Measurements from ENCODE around the gene XRCC1.
"Not testable (repeated sequence)": the region's sequence is repeated elsewhere in the genome, so short reads cannot be mapped to it uniquely, and the experiment has no call there.

Gene XRCC1

DNA sequence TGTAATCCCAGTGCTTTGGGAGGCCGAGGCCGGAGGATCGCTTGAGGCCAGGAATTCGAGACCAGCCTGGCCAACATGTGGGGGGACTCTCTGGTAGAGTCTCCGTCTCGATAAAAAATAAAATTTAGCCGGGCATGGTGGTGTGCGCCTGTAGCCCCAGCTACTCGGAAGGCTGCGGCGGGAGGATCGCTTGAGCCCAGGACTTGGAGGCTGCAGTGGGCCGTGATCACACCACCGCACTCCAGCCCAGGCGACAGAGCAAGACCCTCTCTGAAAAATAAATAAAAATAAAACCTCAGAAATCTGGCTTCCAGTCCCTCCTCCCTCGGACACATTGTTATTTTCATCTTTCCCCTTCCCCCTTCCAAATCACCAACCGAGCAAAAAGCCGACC, 20.3 kb upstream of the XRCC1 start:
- no peaks in the 10 kb centered on the region for H3K9me3 Mint-ChIP-seq
- no peaks in the 10 kb centered on the region for H3K27me3 Mint-ChIP-seq
- peak overlapping the region; percentile 90 for H3K4me3 Mint-ChIP-seq
- peaks cover 81% of the 10 kb centered on the region for H3K36me3 Mint-ChIP-seq (ENCODE audit: low read depth)
- intact Hi-C loops (cut with micrococcal nuclease) = loop anchor here (5.0 to 10.0 kb wide), 2 partner anchors 33 to 151 kb away; no protein-coding TSS in a partner anchor
- H3K4me1 Mint-ChIP-seq (ENCODE audit: low read depth) = peaks cover 47% of the 10 kb centered on the region
- H3K27ac Mint-ChIP-seq = peak overlapping the region; percentile 98

DNA sequence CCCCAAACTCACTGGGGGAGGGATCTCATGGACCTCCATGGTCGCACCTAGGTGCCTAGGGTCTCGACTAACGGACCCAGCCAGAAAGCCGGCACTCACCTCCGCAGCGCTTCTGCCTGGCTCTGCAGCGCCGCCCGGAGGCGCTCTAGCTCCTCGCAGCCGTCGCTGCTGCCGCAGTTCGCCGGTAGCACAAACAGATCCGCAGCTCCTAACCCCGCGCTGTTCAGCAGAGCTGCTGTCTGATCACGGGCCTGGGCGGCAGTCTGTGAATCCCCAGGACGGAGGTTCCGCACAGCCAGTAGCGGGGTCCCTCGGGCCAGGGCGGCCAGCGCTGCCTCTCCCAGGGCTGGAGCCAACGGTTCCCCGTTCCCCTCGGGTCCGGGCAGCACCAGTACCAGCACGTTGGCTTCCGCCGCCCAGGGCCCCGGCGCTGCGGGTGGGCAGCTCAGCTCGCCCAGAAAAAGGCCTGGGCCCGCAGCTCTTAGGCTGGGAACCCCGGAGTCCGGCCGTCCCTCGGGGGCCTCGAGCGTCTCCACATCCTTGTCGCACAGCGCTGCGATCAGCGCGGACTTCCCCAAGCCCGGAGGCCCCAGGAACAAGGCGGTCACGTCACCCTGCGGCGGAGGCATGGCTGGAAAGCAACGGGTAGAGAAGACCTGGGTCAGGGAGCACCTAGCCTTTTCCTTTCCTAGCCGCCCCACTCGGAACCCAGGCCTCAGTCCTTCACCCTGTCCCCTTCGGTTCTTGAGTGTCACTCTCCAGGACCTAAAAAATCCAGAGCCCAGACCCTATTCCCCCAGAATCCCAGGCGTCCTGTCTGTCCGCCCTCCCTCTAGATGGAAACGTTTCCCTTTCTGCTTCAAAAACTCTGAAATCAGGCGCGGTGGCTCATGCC, 19.6 kb upstream of the XRCC1 start:
- Mint-ChIP-seq H3K27ac (peak overlapping the region; percentile 98), H3K9me3 (no peaks in the 10 kb centered on the region), H3K4me3 (peak overlapping the region; percentile 90), H3K4me1 (ENCODE audit: low read depth) (peaks cover 52% of the 10 kb centered on the region), H3K36me3 (ENCODE audit: low read depth) (peaks cover 80% of the 10 kb centered on the region), H3K27me3 (no peaks in the 10 kb centered on the region)
- intact Hi-C loops (cut with micrococcal nuclease) = loop anchor here (5.0 to 10.0 kb wide), 2 partner anchors 33 to 150 kb away; no protein-coding TSS in a partner anchor

GRCh38 chr19:43594081-43594697, 18.9 kb upstream of the XRCC1 start:
- peaks cover 80% of the 10 kb centered on the region for H3K36me3 Mint-ChIP-seq (ENCODE audit: low read depth)
- H3K27me3 Mint-ChIP-seq = no peaks in the 10 kb centered on the region
- intact Hi-C loops (cut with micrococcal nuclease) = loop anchor here (10.0 kb wide), 1 partner anchor 149 kb away; no protein-coding TSS in a partner anchor
- no peaks in the 10 kb centered on the region for H3K9me3 Mint-ChIP-seq
- peak overlapping the region; percentile 50 for H3K4me3 Mint-ChIP-seq
- H3K4me1 Mint-ChIP-seq (ENCODE audit: low read depth) = peaks cover 52% of the 10 kb centered on the region
- H3K27ac Mint-ChIP-seq = peak overlapping the region; percentile 98

DNA sequence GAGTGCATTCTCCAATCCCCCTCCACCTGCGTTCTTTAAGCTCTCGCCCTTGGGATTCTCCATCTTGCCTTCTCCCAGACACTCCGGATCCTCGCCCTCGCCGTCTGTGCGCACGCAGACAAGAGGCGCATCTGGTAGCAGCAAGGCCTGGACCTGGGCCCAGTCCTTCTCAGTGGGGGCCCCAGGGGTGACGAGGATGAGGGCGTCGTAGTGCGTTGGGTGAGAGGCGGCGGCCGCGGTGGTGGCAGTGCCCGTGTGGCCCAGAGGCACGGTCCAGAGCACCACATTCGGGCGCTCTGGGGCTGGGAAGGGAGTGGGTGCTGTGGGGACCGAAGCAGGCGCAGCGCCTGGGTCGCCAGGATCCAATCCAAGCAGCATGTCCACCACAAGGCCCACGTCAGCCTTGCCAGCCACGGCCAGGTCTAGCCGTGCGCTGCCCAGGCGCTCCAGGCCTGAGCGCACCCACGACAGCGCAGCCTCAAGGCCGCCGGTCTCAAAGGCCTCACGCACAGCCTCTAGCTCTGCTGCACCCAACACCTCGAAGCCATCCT, 17.5 kb upstream of the XRCC1 start:
- Mint-ChIP-seq H3K27me3 (no peaks in the 10 kb centered on the region), H3K27ac (no peak overlapping the region), H3K4me1 (ENCODE audit: low read depth) (peaks cover 39% of the 10 kb centered on the region), H3K4me3 (no peak overlapping the region), H3K9me3 (no peaks in the 10 kb centered on the region), H3K36me3 (ENCODE audit: low read depth) (peaks cover 78% of the 10 kb centered on the region)
- intact Hi-C loops (cut with micrococcal nuclease) = loop anchor here (10.0 kb wide), 1 partner anchor 148 kb away; no protein-coding TSS in a partner anchor

DNA sequence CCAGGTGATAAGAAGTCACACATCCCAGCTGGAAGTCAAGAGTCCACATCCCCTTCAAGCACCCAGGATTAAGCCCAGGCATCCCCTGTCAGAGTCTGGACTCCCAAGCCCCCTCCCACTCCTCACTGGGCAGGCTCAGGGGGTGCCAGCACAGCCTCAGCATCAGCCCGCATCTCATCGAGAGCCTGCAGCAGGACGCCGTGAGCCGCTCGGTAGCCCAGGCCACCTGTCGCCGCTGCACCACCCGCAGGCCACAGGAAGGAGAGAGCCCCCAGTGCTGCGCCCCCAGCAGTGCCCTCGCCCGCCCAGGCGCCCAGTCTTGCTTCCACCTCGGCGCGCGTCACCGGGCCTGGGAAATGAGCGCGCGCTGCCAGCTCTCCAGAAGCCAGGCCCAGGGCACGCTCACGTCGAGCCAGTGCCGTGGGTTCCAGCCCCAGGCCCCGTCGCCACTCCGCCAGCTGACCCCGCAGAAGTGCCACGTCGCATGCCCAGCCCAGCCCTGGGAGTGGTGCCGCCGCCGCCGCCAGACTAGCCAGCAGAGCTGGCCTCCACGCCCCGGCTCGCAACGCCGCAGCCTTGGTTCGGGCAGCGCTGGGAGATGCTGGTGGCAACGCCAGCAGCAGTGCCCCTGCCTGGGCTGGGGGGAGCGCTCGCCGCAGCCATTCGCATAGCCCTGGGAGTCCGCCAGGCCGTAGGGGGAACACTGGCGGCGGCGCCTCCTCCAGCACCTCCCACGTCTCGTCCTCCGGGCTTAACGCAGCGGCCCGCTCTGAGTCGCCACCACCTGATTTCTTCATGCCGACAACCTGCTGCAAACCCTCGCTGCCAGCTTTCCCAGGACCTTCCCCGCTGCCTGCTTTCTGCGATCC, 16.8 kb upstream of the XRCC1 start:
- H3K4me1 Mint-ChIP-seq (ENCODE audit: low read depth) = peaks cover 32% of the 10 kb centered on the region
- peaks cover 78% of the 10 kb centered on the region for H3K36me3 Mint-ChIP-seq (ENCODE audit: low read depth)
- H3K9me3 Mint-ChIP-seq = no peaks in the 10 kb centered on the region
- no peak overlapping the region for H3K4me3 Mint-ChIP-seq
- intact Hi-C loops (cut with micrococcal nuclease) = loop anchor here (10.0 kb wide), 1 partner anchor 147 kb away; no protein-coding TSS in a partner anchor
- no peaks in the 10 kb centered on the region for H3K27me3 Mint-ChIP-seq
- H3K27ac Mint-ChIP-seq = no peak overlapping the region

DNA sequence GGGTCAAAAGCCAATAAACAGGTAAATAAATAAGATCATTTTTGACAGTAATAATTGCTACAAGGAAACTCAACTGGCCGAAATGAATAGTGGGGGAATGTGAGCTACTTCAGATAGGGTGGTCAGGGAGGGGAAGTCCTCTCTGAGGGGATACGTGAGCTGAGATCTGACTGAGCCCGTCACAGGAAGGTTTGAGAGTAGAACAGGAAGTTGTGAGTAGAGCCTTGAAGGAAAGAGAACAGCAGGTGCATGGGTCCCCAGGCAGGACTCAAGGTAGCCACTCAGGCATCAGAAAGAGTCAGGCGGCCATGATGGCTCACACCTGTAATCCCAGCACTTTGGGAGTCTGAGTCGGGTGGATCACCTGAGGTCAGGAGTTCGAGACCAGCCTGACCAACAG, 14.4 kb upstream of the XRCC1 start:
- no peaks in the 10 kb centered on the region for H3K27me3 Mint-ChIP-seq

GRCh38 chr19:43589277-43589676, 13.9 kb upstream of the XRCC1 start:
- no peak overlapping the region for H3K27ac Mint-ChIP-seq
- intact Hi-C loops (cut with micrococcal nuclease) = no loop called here

More for the DNA sequence above, 14.4 kb upstream of the XRCC1 start:
- no peaks in the 10 kb centered on the region for H3K9me3 Mint-ChIP-seq
- H3K36me3 Mint-ChIP-seq (ENCODE audit: low read depth) = peaks cover 75% of the 10 kb centered on the region
- H3K27ac Mint-ChIP-seq = no peak overlapping the region
- H3K4me1 Mint-ChIP-seq (ENCODE audit: low read depth) = peaks cover 36% of the 10 kb centered on the region
- H3K4me3 Mint-ChIP-seq = no peak overlapping the region
- intact Hi-C loops (cut with micrococcal nuclease) = loop anchor here (10.0 kb wide), 1 partner anchor 145 kb away; no protein-coding TSS in a partner anchor

GRCh38 chr19:43587029-43587428, 11.7 kb upstream of the XRCC1 start:
- H3K4me3 Mint-ChIP-seq; H3K27me3 Mint-ChIP-seq; intact Hi-C loops (cut with micrococcal nuclease); H3K9me3 Mint-ChIP-seq; H3K27ac Mint-ChIP-seq: not testable (repeated sequence)
- Mint-ChIP-seq H3K36me3 (ENCODE audit: low read depth) (peaks cover 52% of the 10 kb centered on the region), H3K4me1 (ENCODE audit: low read depth) (peaks cover 32% of the 10 kb centered on the region)

More at GRCh38 chr19:43589277-43589676, 13.9 kb upstream of the XRCC1 start:
- peaks cover 41% of the 10 kb centered on the region for H3K4me1 Mint-ChIP-seq (ENCODE audit: low read depth)
- H3K9me3 Mint-ChIP-seq = no peaks in the 10 kb centered on the region
- H3K36me3 Mint-ChIP-seq (ENCODE audit: low read depth) = peaks cover 74% of the 10 kb centered on the region
- no peak overlapping the region for H3K4me3 Mint-ChIP-seq
- no peaks in the 10 kb centered on the region for H3K27me3 Mint-ChIP-seq

- no peak overlapping the region for H3K27ac Mint-ChIP-seq
- no peaks in the 10 kb centered on the region for H3K9me3 Mint-ChIP-seq
- H3K4me3 Mint-ChIP-seq = no peak overlapping the region
- peaks cover 45% of the 10 kb centered on the region for H3K36me3 Mint-ChIP-seq (ENCODE audit: low read depth)
- peaks cover 32% of the 10 kb centered on the region for H3K4me1 Mint-ChIP-seq (ENCODE audit: low read depth)
- no peaks in the 10 kb centered on the region for H3K27me3 Mint-ChIP-seq
- intact Hi-C loops (cut with micrococcal nuclease) = no loop called here
These were observed 11.0 kb upstream of the XRCC1 start for GRCh38 chr19:43586346-43586745.

DNA sequence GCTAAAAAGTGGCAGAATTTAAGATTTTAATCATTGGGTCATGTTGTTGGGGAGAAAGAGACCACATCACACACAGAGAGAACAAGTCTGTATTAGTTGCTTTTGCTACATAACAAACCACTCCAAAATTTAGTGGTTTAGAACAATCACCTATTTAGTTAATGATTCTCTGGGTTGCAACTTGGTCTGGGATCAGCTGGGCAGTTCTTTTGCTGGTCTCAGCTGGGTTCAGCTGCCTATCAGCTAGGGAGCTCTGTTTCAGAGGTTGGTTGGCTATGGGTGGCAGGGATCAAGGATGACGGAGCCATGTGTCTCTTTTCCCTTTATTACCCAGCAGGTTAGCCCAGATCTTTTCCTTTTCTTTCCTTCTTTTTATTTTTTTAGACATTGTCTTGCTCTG, 9.2 kb upstream of the XRCC1 start:
- intact Hi-C loops (cut with micrococcal nuclease) = no loop called here
- Mint-ChIP-seq H3K27me3 (no peaks in the 10 kb centered on the region), H3K36me3 (ENCODE audit: low read depth) (peaks cover 28% of the 10 kb centered on the region), H3K4me1 (ENCODE audit: low read depth) (peaks cover 30% of the 10 kb centered on the region), H3K27ac (peak overlapping the region; percentile 77), H3K4me3 (no peak overlapping the region), H3K9me3 (no peaks in the 10 kb centered on the region)

DNA sequence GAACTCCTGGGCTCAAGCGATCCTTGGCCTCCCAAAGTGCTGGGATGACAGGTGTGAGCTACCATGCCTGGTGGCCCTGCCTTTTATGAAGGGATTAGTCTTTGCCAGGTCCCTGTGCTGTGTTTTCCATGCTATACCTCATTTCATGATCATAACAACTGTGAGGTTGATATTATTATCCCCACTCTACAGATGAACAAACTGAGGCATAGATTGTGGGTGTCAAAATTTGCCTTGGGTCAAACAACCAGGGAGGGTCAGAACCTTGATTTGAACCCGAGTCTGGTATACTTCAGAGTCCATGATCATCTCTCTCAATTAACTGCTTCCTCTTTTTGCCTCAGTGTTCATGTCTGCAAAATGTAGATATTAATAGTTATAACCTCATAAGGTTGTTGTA, 7.2 kb upstream of the XRCC1 start:
- intact Hi-C loops (cut with micrococcal nuclease) = no loop called here
- Mint-ChIP-seq H3K4me3 (no peak overlapping the region), H3K27me3 (no peaks in the 10 kb centered on the region), H3K9me3 (no peaks in the 10 kb centered on the region), H3K27ac (no peak overlapping the region), H3K4me1 (ENCODE audit: low read depth) (peaks cover 39% of the 10 kb centered on the region), H3K36me3 (ENCODE audit: low read depth) (peaks cover 17% of the 10 kb centered on the region)

DNA sequence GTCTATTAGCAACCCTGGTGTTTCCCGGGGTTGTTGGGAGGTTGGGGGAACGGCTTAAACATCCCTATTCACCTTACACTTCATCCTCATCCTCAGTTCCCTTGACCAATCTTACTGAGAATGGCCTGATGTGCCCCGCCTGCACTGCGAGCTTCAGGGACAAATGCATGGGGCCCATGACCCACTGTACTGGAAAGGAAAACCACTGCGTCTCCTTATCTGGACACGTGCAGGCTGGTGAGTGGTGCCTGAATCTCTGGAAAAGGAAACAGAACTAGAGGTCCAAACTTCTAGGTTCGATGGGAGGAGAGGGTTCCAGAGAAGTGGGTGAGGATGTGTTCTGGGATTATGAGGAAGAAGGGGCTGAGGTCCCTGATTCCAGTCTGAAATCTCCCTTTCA, 6.1 kb upstream of the XRCC1 start:
- H3K9me3 Mint-ChIP-seq = no peaks in the 10 kb centered on the region
- peaks cover 41% of the 10 kb centered on the region for H3K4me1 Mint-ChIP-seq (ENCODE audit: low read depth)
- H3K36me3 Mint-ChIP-seq (ENCODE audit: low read depth) = peaks cover 10% of the 10 kb centered on the region
- intact Hi-C loops (cut with micrococcal nuclease) = no loop called here
- H3K27me3 Mint-ChIP-seq = no peaks in the 10 kb centered on the region
- H3K27ac Mint-ChIP-seq = peak overlapping the region; percentile 16
- no peak overlapping the region for H3K4me3 Mint-ChIP-seq

- Mint-ChIP-seq H3K27ac (peak overlapping the region; percentile 2), H3K4me3 (no peak overlapping the region), H3K9me3 (no peaks in the 10 kb centered on the region), H3K27me3 (no peaks in the 10 kb centered on the region), H3K36me3 (ENCODE audit: low read depth) (peaks cover 7% of the 10 kb centered on the region), H3K4me1 (ENCODE audit: low read depth) (peaks cover 38% of the 10 kb centered on the region)
- intact Hi-C loops (cut with micrococcal nuclease) = no loop called here
These were observed 3.5 kb upstream of the XRCC1 start for GRCh38 chr19:43578787-43579186.

All from dendritic cell treated with granulocyte-macrophage colony-stimulating factor and Interleukin-4, amounts not matched to agents 40 ng/mL and 50 ng/mL, for 4 days (primary cell).